Thoracic aorta (tissue), 2 donors: ENCODE results near the gene VPS35. TPM values are rescaled to one million over a fixed set of nuclear protein-coding genes. Genes with fewer than 3 reads are reported as not detected.
"Not testable (repeated sequence)": the region's sequence is repeated elsewhere in the genome, so short reads cannot be mapped to it uniquely, and the experiment has no call there.

Experiments
- ATAC-seq: fragments of 150-250 bp; one replicate; pipeline ENCODE4 v1.8.0; 2017; ENCODE audit warnings: low read depth; ENCODE audit not compliant: insufficient number of reproducible peaks, low FRiP score
- DNase-seq: peaks from one replicate; pipeline ENCODE4 v3.0.0-alpha.2; 2020; ENCODE audit warnings: low spot score
- H3K27ac ChIP-seq, 2 donors: fragments of 200-600 bp; sonication (generic); 1 replicate in 1 of 2; 2 replicates in 1 of 2; pipeline ENCODE4 v1.5.1; 2016; ENCODE audit warnings: mild to moderate bottlenecking in 2 of 2, moderate library complexity in 2 of 2
- H3K27me3 ChIP-seq: fragments of 200-600 bp; sonication (generic); replicated peaks from 2 replicates; pipeline ENCODE4 v1.6.0; 2016; ENCODE audit warnings: mild to moderate bottlenecking; ENCODE audit not compliant: insufficient read depth
- H3K36me3 ChIP-seq: fragments of 200-600 bp; sonication (generic); one replicate; pipeline ENCODE4 v1.5.1; 2016
- H3K4me1 ChIP-seq, 2 donors: fragments of 200-600 bp; sonication (generic); 1 replicate in 1 of 2; 2 replicates in 1 of 2; pipeline versions ENCODE4 v1.5.1 to v1.6.0; 2016; ENCODE audit warnings: low read depth in 2 of 2, mild to moderate bottlenecking in 1 of 2; ENCODE audit not compliant: control insufficient read depth in 1 of 2
- H3K4me3 ChIP-seq: fragments of 200-600 bp; sonication (generic); 2 replicates; pipeline ENCODE4 v1.5.1; 2016; ENCODE audit warnings: mild to moderate bottlenecking
- H3K9me3 ChIP-seq: fragments of 200-600 bp; sonication (generic); 2 replicates; pipeline ENCODE4 v1.5.1; 2016
- total RNA-seq, 2 donors: library from RNA; depleted of rRNA; stranded (reverse); fragments of >200 nt; gene quantifications; one replicate each; pipeline versions ENCODE4 v1.1.0 to v1.2.3, GENCODE V29; 2016
- TF ChIP-seq, protein P1 (sequence below): fragments of 200-600 bp; sonication (generic); IDR thresholded peaks from one replicate; pipeline ENCODE4 v1.5.1; 2019; ENCODE audit warnings: antibody characterized with exemption

Gene VPS35
- total RNA-seq, 2 donors from 2014 or later: 32.9 to 69.9 TPM

GRCh38 chr16:46627746-46628145 lies 61.2 kb downstream of the VPS35 start:
- no peak for ATAC-seq
- TF ChIP-seq, protein P1, sequence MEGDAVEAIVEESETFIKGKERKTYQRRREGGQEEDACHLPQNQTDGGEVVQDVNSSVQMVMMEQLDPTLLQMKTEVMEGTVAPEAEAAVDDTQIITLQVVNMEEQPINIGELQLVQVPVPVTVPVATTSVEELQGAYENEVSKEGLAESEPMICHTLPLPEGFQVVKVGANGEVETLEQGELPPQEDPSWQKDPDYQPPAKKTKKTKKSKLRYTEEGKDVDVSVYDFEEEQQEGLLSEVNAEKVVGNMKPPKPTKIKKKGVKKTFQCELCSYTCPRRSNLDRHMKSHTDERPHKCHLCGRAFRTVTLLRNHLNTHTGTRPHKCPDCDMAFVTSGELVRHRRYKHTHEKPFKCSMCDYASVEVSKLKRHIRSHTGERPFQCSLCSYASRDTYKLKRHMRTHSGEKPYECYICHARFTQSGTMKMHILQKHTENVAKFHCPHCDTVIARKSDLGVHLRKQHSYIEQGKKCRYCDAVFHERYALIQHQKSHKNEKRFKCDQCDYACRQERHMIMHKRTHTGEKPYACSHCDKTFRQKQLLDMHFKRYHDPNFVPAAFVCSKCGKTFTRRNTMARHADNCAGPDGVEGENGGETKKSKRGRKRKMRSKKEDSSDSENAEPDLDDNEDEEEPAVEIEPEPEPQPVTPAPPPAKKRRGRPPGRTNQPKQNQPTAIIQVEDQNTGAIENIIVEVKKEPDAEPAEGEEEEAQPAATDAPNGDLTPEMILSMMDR: no peak
- Histone ChIP-seq H3K27me3 (no peaks in the 10 kb centered on the region), H3K4me3 (no peak overlapping the region), H3K36me3 (no peaks in the 10 kb centered on the region), H3K27ac (no peak overlapping the region), H3K9me3 (no peaks in the 10 kb centered on the region), H3K4me1 (no peaks in the 10 kb centered on the region)
- no peak for DNase-seq

GRCh38 chr16:46626681-46627080 lies 62.3 kb downstream of the VPS35 start:
- H3K4me1 ChIP-seq, H3K27ac ChIP-seq, H3K9me3 ChIP-seq, H3K36me3 ChIP-seq, DNase-seq, H3K4me3 ChIP-seq, ATAC-seq, H3K27me3 ChIP-seq: not testable (repeated sequence)

DNA sequence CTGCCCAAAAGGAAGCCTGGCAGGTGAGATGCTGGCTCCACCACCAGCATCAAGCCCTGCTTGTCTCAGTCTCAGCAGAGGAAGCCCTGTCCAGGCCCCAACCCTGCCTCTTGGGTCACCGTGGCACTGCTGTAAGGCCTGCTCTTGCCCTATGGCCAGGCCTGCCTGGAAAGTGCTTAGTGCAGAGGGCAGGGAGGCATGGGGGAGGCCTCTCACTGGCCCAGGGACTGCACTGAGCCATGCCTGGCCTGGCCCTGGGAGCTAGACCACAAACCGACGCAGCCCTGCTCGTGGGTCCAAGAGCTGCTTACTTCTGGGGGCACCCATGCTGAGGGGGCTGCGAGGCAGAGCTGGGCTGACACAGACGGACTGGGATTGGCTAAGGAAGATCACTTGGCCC lies 64.1 kb downstream of the VPS35 start:
- not testable (repeated sequence) for H3K27me3 ChIP-seq, H3K36me3 ChIP-seq, H3K27ac ChIP-seq, ATAC-seq, H3K4me1 ChIP-seq, H3K9me3 ChIP-seq, DNase-seq, H3K4me3 ChIP-seq

GRCh38 chr16:46623707-46624106 lies 65.3 kb downstream of the VPS35 start:
- H3K4me3 ChIP-seq, H3K27me3 ChIP-seq, H3K9me3 ChIP-seq, H3K4me1 ChIP-seq, DNase-seq, ATAC-seq, H3K36me3 ChIP-seq, H3K27ac ChIP-seq: not testable (repeated sequence)

DNA sequence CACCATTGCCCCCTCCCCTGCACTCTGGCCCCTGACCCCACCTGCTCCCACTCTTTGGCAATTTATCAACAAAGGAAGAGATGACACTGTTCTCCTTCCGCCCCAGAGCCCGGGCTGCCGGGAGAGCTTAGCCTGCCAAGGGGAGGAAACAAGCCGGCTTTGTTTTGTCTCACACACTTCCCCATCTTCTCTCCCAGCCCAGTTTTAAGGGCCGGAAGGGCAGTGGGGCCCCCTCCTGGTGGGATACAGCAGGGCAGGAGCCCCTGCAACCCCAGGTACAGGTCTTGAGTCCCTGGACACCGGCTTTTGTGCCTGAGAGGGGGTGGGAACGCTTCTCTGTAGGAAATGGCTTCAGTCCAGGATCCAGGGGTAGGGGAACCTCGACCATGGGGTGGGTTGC lies 65.7 kb downstream of the VPS35 start:
- not testable (repeated sequence) for H3K27ac ChIP-seq, H3K36me3 ChIP-seq, H3K27me3 ChIP-seq, ATAC-seq, H3K9me3 ChIP-seq, H3K4me3 ChIP-seq, DNase-seq, H3K4me1 ChIP-seq

DNA sequence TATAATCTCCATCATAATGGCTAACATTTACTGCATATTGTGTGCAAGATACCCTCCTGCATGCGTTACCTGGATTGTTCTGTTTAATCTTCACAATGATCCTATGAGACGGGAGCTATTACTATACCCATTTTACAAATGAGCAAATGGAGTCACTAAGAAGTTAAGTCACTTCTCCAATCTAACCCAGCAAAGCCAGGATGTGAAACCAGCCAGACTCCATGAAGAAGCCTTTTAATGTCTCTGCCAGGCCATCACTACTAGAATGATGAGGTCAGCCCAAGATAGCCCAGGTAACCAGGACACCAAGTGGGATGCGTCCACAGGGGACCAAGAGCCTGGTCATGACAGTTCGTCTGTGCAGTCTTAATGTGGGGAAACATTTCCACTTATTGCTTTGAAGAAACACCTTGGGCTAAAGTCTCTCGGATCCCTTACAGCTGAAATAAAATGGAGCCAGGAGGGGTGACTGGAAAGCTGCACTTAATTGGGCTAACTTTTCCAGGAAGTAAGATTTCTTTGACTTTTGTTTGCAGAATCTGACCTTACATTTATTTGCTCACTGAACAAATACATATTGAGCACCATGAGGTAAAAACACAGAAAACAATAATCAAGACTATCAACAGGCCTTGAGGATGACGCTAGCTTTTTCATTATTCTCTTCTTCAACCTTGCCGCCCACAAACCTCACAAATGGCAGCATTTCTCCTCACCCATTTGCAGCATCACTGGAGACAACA lies 66.9 kb downstream of the VPS35 start:
- Histone ChIP-seq H3K27me3 (no peaks in the 10 kb centered on the region), H3K9me3 (no peaks in the 10 kb centered on the region), H3K4me3 (peak overlapping the region; percentile 73), H3K36me3 (no peaks in the 10 kb centered on the region), H3K27ac (no peak overlapping the region), H3K4me1 (peaks cover 0 to 8% of the 10 kb centered on the region in 2 donors)
- DNase-seq (no peak), ATAC-seq (no peak)
- TF ChIP-seq, protein P1: no peak

- peak; percentile 72 for ATAC-seq
Measured at GRCh38 chr16:46621006-46621933, 67.7 kb downstream of the VPS35 start, which contains the start of gene SHCBP1. SHCBP1 (minus strand) TSS chr16:46621379; CDS start chr16:46621359, 20 bp downstream.

More at GRCh38 chr16:46621006-46621933, 67.7 kb downstream of the VPS35 start, which contains the start of gene SHCBP1:
- no peak within 1 kb of the TSS for H3K27ac ChIP-seq
- peak; percentile 64 for DNase-seq
- peak within 1 kb of the TSS; percentile 73 for H3K4me3 ChIP-seq
- H3K36me3 ChIP-seq: no peaks in the 10 kb centered on the region
- no peaks in the 10 kb centered on the region for H3K9me3 ChIP-seq
- H3K4me1 ChIP-seq: peaks cover 0 to 8% of the 10 kb centered on the region in 2 donors
- H3K27me3 ChIP-seq: no peaks in the 10 kb centered on the region
- TF ChIP-seq, protein P1: no peak
